ENCODE data around the gene LTBP4.

LTBP4 gene

DNA sequence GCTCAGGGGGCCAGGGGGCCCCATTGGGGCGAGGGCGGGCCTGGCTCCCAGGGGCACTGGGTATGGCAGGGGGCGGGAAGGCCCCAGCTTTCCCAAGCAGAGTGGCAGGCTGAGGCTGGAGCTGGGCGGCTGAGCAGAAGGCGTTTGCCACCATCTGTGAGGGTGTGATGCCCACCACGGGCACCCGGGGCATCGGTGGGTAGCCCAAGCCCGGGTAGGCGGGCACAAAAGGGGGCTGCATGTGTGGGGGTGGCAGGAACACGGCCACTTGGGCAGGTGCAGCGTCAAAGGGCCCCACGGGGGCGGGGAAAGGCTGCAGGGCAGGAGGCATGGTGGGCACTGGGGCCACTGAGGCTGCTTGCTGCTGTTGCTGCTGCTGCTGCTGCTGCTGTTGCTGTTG lies 66.4 kb downstream of the LTBP4 start:
- no peak for DNase-seq

GRCh38 chr19:40668991-40669614 lies 67.9 kb downstream of the LTBP4 start:
- no peak for DNase-seq

- no peak for DNase-seq
These were observed 70.2 kb downstream of the LTBP4 start for GRCh38 chr19:40671404-40671803.

DNA sequence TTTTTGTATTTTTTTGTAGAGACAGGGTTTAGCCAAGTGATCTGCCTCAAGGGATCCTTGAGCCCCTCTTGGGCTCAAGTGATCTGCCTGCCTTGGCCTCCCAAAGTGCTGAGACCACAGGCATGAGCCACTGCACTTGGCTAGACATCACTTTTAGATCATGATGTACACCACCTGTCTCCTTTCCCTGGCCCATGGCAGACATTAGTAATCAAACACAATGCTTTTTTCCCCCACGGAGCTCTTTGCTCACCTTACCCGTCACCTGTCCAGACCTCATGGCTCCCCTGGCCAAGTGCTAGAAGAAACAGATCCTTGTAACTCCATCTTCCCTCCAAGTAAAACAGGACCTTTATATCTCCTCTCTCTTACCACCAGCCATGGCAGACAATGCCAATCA lies 70.9 kb downstream of the LTBP4 start:
- no peak for DNase-seq

GRCh38 chr19:40672573-40673299 lies 71.6 kb downstream of the LTBP4 start:
- DNase-seq: no peak

DNA sequence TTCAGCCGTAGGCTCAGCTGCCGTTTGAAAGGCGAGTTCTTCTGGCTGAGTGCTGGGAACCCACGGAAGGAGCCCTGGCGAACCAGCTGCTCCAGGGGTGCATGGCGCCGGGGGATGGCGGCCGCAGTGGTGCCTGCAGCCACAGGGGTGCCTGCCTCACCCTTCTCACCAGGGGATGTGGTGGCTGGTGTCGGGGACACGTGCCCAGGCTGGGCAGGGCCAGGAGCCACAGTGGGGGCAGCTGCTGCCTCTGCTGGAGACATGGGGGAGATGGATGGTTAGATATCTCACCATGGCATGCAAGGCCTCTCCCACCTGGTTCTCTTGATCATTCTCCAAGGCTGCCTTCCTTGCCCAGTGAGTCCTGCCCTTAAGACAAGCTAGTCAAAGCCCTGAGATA lies 72.2 kb downstream of the LTBP4 start:
- DNase-seq: peak; percentile 32

GRCh38 chr19:40674291-40674690 lies 73.1 kb downstream of the LTBP4 start:
- no peak for DNase-seq

DNA sequence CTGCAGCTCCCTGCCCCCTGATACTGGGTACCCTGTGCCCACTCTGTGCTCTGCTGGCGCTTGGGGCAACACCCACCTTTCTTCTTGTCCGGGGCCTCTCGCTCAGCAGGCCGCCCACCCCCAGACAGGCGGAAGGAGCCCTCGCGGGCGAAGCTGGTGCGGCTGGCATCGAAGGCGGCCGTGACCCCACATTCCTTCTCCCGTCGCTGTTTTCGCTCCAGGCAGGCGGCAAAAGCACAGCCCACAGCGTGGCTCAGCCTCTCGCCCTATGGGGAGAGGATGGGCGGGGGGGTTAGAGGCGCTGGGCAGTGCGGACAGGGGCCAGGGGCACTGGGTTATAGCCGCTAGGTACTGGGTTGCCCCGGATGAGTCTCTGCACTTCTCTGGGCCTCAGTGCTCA lies 76.0 kb downstream of the LTBP4 start:
- no peak for DNase-seq
